A549 (cell line): ENCODE measurements around the gene KCNQ1. TPM values are rescaled to one million over a fixed set of nuclear protein-coding genes. Genes with fewer than 3 reads are reported as not detected.

ENCODE experiments used
- ATAC-seq, 2 experiments: fragments of 200-7000 bp in 1 of 2; fragments of >200 bp in 1 of 2; cut with Nextera tagmentation in 1 of 2; cut with Tn5 transposase in 1 of 2; 3 replicates each; pipeline versions ENCODE4 v1.8.0 to v1.9.1; 2018 to 2020; ENCODE audit warnings: mild to moderate bottlenecking in 1 of 2, moderate library complexity in 1 of 2
- CTCF ChIA-PET: fragments of 300-600 bp; sonication (Branson Sonifier 250); formaldehyde crosslinking; extraction: SDS; loops from one replicate; lab custom pipeline; 2021; ENCODE audit warnings: antibody characterized with exemption, inconsistent platforms; lab: Yijun Ruan, JAX
- POLR2A ChIA-PET: fragments of 350-600 bp; formaldehyde crosslinking; extraction: SDS; loops from one replicate; lab custom pipeline; 2021; ENCODE audit warnings: antibody characterized with exemption, inconsistent platforms; lab: Yijun Ruan, JAX
- DNase-seq, 2 experiments: peaks; one replicate each; pipeline versions ENCODE4 v3.0.0 to v3.0.0-alpha.2; 2011 to 2016; ENCODE audit warnings: low read depth in 1 of 2, low spot score in 1 of 2
- FAIRE-seq: peaks from 2 replicates; lab custom pipeline; 2011; peaks lifted over from hg19 to GRCh38; lab: Jason Lieb, UNC
- H3K27ac ChIP-seq, 2 experiments: fragments of >200 bp; sonication (Bioruptor Twin); formaldehyde crosslinking; 3 replicates each; pipeline ENCODE4 v1.5.1; 2016 to 2017
- H3K4me1 ChIP-seq: fragments of >200 bp; sonication (Bioruptor Twin); formaldehyde crosslinking; 3 replicates; pipeline ENCODE4 v1.6.1; 2016
- H3K4me2 ChIP-seq: fragments of >200 bp; sonication (Bioruptor Twin); formaldehyde crosslinking; 3 replicates; pipeline ENCODE4 v1.6.1; 2016
- H3K4me3 ChIP-seq: fragments of >200 bp; sonication (Bioruptor Twin); formaldehyde crosslinking; 3 replicates; pipeline ENCODE4 v1.5.1; 2016
- H3K9me3 ChIP-seq: fragments of >200 bp; sonication (Bioruptor Twin); formaldehyde crosslinking; 3 replicates; pipeline ENCODE4 v1.6.1; 2016
- CEBPB ChIP-seq, 2 experiments: fragments of >200 bp in 1 of 2; sonication (Bioruptor Twin) in 1 of 2; formaldehyde crosslinking in 1 of 2; IDR thresholded peaks; 2 replicates each; pipeline ENCODE4 v1.6.1; 2012 to 2016
- CHD4 ChIP-seq: fragments of 200-600 bp; sonication (generic); IDR thresholded peaks from 2 replicates; pipeline ENCODE4 v1.6.1; 2016; ENCODE audit warnings: antibody characterized with exemption, mild to moderate bottlenecking, borderline replicate concordance
- EHMT2 ChIP-seq: fragments of 200-600 bp; sonication (generic); IDR thresholded peaks from 2 replicates; pipeline ENCODE4 v1.6.1; 2016; ENCODE audit warnings: antibody characterized with exemption, low read depth, mild to moderate bottlenecking, moderate library complexity
- ESRRA ChIP-seq: fragments of 150-350 bp; IDR thresholded peaks from 2 replicates; pipeline ENCODE4 v1.6.1; 2014; ENCODE audit warnings: mild to moderate bottlenecking, low read length, borderline replicate concordance
- FOSL2 ChIP-seq, 2 experiments: fragments of 450-650 bp in 1 of 2; fragments of >200 bp in 1 of 2; sonication (Bioruptor Twin) in 1 of 2; formaldehyde crosslinking; IDR thresholded peaks; 2 replicates each; pipeline versions ENCODE4 v1.5.0 to v1.6.1; 2016 to 2020; ENCODE audit warnings: mild to moderate bottlenecking in 1 of 2, moderate library complexity in 1 of 2
- HOXB13 ChIP-seq: fragments of 250-450 bp; sonication (Bioruptor Pico); IDR thresholded peaks from 2 replicates; pipeline ENCODE4 v1.5.0; 2020; ENCODE audit warnings: low read depth, mild to moderate bottlenecking, moderate library complexity
- KDM1A ChIP-seq: fragments of 200-600 bp; sonication (generic); IDR thresholded peaks from 2 replicates; pipeline ENCODE4 v1.6.1; 2016; ENCODE audit warnings: low read depth, mild to moderate bottlenecking
- KDM5A ChIP-seq: fragments of 200-600 bp; sonication (generic); IDR thresholded peaks from 2 replicates; pipeline ENCODE4 v1.6.1; 2016; ENCODE audit warnings: antibody characterized with exemption, mild to moderate bottlenecking
- MYC ChIP-seq: IDR thresholded peaks from 2 replicates; pipeline ENCODE4 v1.6.1; 2012; ENCODE audit warnings: mild to moderate bottlenecking, inconsistent platforms, low read length, improper control_type of control experiment, borderline replicate concordance
- NR3C1 ChIP-seq: fragments of >200 bp; sonication (Bioruptor Twin); formaldehyde crosslinking; IDR thresholded peaks from 3 replicates; pipeline ENCODE4 v1.6.1; 2017
- PHF8 ChIP-seq: fragments of 200-600 bp; sonication (generic); IDR thresholded peaks from 2 replicates; pipeline ENCODE4 v1.6.1; 2016; ENCODE audit warnings: low read depth, mild to moderate bottlenecking, antibody characterized with exemption, moderate library complexity, borderline replicate concordance
- POLR2A ChIP-seq: IDR thresholded peaks from 2 replicates; pipeline ENCODE4 v1.6.1; 2012; ENCODE audit warnings: mild to moderate bottlenecking, low read length
- RAD21 ChIP-seq, 2 experiments: fragments of >200 bp in 1 of 2; sonication (Bioruptor Twin) in 1 of 2; formaldehyde crosslinking in 1 of 2; IDR thresholded peaks in 1 of 2; conservative IDR thresholded peaks in 1 of 2; 2 replicates in 1 of 2; 3 replicates in 1 of 2; pipeline ENCODE4 v1.6.1; 2012 to 2018; ENCODE audit warnings: inconsistent platforms in 1 of 2
- RNF2 ChIP-seq: fragments of 200-600 bp; sonication (generic); IDR thresholded peaks from 2 replicates; pipeline ENCODE4 v1.6.1; 2016; ENCODE audit warnings: low read depth, mild to moderate bottlenecking, antibody characterized with exemption, moderate library complexity, borderline replicate concordance
- SREBF2 ChIP-seq: fragments of 450-650 bp; IDR thresholded peaks from 2 replicates; pipeline ENCODE4 v1.6.1; 2014; ENCODE audit warnings: mild to moderate bottlenecking, moderate library complexity
- ZFP36 ChIP-seq: fragments of 450-650 bp; IDR thresholded peaks from 2 replicates; pipeline ENCODE4 v1.6.1; 2014; ENCODE audit warnings: borderline replicate concordance; ENCODE audit not compliant: partially characterized antibody
- ZSCAN20 ChIP-seq: fragments of 250-450 bp; sonication (Bioruptor Pico); IDR thresholded peaks from 2 replicates; pipeline ENCODE4 v1.8.0; 2022; ENCODE audit warnings: mild to moderate bottlenecking, moderate library complexity
- WGBS: methylation state at CpG from one replicate; pipeline ENCODE4 v1.1.6; 2017; ENCODE audit errors: missing lambda C conversion rate; 5-methylcytosine and 5-hydroxymethylcytosine counted together
- polyA plus RNA-seq, 4 experiments: library from polyadenylated mRNA; depleted of rRNA in 3 of 4; stranded (reverse); fragments of >200 nt; fragmentation: RNase III in 1 of 4; extraction: RNeasy Plus Mini Kit Qiagen cat#74134 plus additional on column Dnase treatment in 1 of 4; gene quantifications; 2 replicates in 3 of 4; 3 replicates in 1 of 4; pipeline ENCODE4 v1.2.3, GENCODE V29; 2011 to 2017
- TF ChIP-seq, protein P1 (sequence below): fragments of >200 bp; sonication (Bioruptor Twin); formaldehyde crosslinking; IDR thresholded peaks from 3 replicates; pipeline ENCODE4 v1.5.1; 2016
- TF ChIP-seq, protein P2 (sequence below): fragments of 250-450 bp; sonication (Bioruptor Pico); IDR thresholded peaks from 2 replicates; pipeline ENCODE4 v1.5.0; 2020; ENCODE audit warnings: low read depth, mild to moderate bottlenecking, moderate library complexity
- TF ChIP-seq, protein P3 (sequence below): fragments of 200-600 bp; sonication (generic); IDR thresholded peaks from 2 replicates; pipeline ENCODE4 v1.6.1; 2016; ENCODE audit warnings: antibody characterized with exemption, mild to moderate bottlenecking, moderate library complexity
- TF ChIP-seq, protein P4 (sequence below): IDR thresholded peaks from 2 replicates; pipeline ENCODE4 v1.6.1; 2012
- TF ChIP-seq, protein P5 (sequence below): fragments of >200 bp; sonication (Bioruptor Twin); formaldehyde crosslinking; IDR thresholded peaks from 2 replicates; pipeline ENCODE4 v1.6.1; 2016
- TF ChIP-seq, protein P6 (sequence below): fragments of >200 bp; sonication (Bioruptor Twin); formaldehyde crosslinking; IDR thresholded peaks from 3 replicates; pipeline ENCODE4 v1.6.1; 2016

Gene KCNQ1
- polyA plus RNA-seq, 2 of the 4 experiments (the other 2 are of a cell fraction): 0.14 to 0.17 TPM

DNA sequence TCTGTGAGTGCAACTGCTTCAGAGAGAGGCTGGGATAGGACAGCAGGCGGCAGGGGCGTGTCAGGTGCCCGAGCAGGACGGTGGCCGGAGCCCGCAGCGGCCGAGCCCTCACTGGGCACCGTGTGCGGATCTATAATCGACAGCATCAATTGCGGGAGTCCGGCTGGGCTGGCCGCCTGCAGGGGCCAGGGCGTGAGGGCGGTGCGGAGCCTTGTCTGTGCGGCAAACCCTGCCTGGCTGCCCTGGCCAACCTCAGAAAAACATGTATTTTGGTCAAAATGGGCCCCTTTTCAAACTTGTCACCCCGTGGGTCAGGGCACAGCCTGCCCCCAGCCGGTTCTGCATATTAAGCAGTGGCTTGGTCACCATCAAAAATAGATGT lies 346.3 kb downstream of the KCNQ1 start:
- H3K4me3 ChIP-seq: no peak overlapping the region
- CTCF ChIA-PET: no interaction called here
- 85% methylated on average over 20 of the region's 20 CpGs for WGBS
- H3K4me2 ChIP-seq: no peak overlapping the region
- POLR2A ChIA-PET: no interaction called here
- no peaks in the 10 kb centered on the region for H3K4me1 ChIP-seq
- ATAC-seq: no peak
- TF ChIP-seq, protein P1, sequence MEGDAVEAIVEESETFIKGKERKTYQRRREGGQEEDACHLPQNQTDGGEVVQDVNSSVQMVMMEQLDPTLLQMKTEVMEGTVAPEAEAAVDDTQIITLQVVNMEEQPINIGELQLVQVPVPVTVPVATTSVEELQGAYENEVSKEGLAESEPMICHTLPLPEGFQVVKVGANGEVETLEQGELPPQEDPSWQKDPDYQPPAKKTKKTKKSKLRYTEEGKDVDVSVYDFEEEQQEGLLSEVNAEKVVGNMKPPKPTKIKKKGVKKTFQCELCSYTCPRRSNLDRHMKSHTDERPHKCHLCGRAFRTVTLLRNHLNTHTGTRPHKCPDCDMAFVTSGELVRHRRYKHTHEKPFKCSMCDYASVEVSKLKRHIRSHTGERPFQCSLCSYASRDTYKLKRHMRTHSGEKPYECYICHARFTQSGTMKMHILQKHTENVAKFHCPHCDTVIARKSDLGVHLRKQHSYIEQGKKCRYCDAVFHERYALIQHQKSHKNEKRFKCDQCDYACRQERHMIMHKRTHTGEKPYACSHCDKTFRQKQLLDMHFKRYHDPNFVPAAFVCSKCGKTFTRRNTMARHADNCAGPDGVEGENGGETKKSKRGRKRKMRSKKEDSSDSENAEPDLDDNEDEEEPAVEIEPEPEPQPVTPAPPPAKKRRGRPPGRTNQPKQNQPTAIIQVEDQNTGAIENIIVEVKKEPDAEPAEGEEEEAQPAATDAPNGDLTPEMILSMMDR: no peak
- no peak for TF ChIP-seq CHD4
- no peak for TF ChIP-seq RAD21 (conservative IDR thresholded peaks at IDR 0.05 in 1 of 2, IDR thresholded peaks at IDR 0.05 in 1 of 2)
- TF ChIP-seq RNF2: no peak
- no peak for TF ChIP-seq NR3C1
- TF ChIP-seq, protein P2, sequence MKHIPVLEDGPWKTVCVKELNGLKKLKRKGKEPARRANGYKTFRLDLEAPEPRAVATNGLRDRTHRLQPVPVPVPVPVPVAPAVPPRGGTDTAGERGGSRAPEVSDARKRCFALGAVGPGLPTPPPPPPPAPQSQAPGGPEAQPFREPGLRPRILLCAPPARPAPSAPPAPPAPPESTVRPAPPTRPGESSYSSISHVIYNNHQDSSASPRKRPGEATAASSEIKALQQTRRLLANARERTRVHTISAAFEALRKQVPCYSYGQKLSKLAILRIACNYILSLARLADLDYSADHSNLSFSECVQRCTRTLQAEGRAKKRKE (CRISPR knock-in tag): no peak
- TF ChIP-seq HOXB13 (CRISPR knock-in tag): no peak
- TF ChIP-seq, all 56 proteins: peak for 0
- H3K27ac ChIP-seq: no peak overlapping the region
- DNase-seq (no peak), FAIRE-seq (no peak)
- no peaks in the 10 kb centered on the region for H3K9me3 ChIP-seq

DNA sequence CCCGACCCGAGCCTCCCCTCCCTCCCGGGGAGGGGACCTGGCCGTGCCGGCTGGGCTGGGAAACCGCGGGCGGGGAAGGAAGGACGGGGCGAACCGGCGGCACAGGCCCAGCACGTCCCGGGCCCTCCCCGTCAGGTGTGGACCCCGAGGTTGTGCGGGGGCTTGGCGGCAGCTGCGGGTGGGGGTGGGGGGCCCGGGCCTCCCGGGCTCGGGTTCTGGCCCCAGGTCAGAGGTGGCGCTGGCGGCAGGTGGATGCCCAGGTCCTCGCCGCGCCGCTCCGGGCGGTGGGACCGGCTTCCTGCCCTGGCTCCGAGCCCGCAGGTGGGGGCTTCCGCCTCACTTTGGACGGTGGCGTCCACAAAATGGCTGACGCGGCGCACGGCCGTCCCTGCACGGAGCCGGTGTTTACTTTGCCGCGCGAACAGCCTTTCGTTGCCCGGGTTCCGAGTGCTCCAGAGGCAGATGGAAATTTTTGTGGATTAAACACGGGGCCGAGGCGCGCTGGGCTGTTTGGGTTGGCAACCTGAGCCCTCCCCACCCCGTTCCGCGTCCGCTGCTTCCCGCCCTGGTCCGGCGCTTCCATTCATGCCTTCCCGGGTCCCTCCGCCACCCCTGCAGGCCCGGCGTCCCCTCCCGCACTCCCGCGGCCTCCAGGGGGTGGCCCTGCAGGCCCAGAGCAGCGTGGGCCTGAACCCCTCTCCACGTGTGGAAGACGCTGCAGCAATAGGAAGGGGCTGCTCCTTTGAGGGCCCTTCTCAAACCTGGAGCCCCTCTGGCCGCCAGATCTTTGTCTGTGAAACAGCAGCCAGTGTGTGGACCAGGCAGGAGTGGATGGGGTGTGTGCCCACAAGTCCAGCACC lies 346.9 kb downstream of the KCNQ1 start:
- WGBS: 56% methylated on average over 36 of the region's 71 CpGs

More for the DNA sequence above, 346.9 kb downstream of the KCNQ1 start:
- ChIA-PET CTCF (no interaction called here), POLR2A (no interaction called here)
- ATAC-seq (no peak), FAIRE-seq (no peak), DNase-seq (no peak)
- TF ChIP-seq, protein P3, sequence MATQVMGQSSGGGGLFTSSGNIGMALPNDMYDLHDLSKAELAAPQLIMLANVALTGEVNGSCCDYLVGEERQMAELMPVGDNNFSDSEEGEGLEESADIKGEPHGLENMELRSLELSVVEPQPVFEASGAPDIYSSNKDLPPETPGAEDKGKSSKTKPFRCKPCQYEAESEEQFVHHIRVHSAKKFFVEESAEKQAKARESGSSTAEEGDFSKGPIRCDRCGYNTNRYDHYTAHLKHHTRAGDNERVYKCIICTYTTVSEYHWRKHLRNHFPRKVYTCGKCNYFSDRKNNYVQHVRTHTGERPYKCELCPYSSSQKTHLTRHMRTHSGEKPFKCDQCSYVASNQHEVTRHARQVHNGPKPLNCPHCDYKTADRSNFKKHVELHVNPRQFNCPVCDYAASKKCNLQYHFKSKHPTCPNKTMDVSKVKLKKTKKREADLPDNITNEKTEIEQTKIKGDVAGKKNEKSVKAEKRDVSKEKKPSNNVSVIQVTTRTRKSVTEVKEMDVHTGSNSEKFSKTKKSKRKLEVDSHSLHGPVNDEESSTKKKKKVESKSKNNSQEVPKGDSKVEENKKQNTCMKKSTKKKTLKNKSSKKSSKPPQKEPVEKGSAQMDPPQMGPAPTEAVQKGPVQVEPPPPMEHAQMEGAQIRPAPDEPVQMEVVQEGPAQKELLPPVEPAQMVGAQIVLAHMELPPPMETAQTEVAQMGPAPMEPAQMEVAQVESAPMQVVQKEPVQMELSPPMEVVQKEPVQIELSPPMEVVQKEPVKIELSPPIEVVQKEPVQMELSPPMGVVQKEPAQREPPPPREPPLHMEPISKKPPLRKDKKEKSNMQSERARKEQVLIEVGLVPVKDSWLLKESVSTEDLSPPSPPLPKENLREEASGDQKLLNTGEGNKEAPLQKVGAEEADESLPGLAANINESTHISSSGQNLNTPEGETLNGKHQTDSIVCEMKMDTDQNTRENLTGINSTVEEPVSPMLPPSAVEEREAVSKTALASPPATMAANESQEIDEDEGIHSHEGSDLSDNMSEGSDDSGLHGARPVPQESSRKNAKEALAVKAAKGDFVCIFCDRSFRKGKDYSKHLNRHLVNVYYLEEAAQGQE: no peak
- TF ChIP-seq CEBPB (IDR thresholded peaks at IDR 0.05): no peak
- TF ChIP-seq ESRRA: no peak
- TF ChIP-seq FOSL2 (IDR thresholded peaks at IDR 0.05): no peak
- TF ChIP-seq FOSL2 (CRISPR knock-in tag; IDR thresholded peaks at IDR 0.05): no peak
- TF ChIP-seq EHMT2: no peak
- no peak for TF ChIP-seq MYC
- no peak for TF ChIP-seq ZSCAN20
- TF ChIP-seq PHF8: no peak
- no peak for TF ChIP-seq NR3C1
- TF ChIP-seq POLR2A: no peak
- no peak for TF ChIP-seq KDM5A
- TF ChIP-seq CHD4: no peak
- no peak for TF ChIP-seq SREBF2
- TF ChIP-seq, protein P4, sequence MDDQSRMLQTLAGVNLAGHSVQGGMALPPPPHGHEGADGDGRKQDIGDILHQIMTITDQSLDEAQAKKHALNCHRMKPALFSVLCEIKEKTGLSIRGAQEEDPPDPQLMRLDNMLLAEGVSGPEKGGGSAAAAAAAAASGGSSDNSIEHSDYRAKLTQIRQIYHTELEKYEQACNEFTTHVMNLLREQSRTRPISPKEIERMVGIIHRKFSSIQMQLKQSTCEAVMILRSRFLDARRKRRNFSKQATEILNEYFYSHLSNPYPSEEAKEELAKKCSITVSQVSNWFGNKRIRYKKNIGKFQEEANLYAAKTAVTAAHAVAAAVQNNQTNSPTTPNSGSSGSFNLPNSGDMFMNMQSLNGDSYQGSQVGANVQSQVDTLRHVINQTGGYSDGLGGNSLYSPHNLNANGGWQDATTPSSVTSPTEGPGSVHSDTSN: no peak
- TF ChIP-seq ZFP36: no peak
- TF ChIP-seq, protein P5, sequence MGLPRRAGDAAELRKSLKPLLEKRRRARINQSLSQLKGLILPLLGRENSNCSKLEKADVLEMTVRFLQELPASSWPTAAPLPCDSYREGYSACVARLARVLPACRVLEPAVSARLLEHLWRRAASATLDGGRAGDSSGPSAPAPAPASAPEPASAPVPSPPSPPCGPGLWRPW: no peak
- TF ChIP-seq, protein P6, sequence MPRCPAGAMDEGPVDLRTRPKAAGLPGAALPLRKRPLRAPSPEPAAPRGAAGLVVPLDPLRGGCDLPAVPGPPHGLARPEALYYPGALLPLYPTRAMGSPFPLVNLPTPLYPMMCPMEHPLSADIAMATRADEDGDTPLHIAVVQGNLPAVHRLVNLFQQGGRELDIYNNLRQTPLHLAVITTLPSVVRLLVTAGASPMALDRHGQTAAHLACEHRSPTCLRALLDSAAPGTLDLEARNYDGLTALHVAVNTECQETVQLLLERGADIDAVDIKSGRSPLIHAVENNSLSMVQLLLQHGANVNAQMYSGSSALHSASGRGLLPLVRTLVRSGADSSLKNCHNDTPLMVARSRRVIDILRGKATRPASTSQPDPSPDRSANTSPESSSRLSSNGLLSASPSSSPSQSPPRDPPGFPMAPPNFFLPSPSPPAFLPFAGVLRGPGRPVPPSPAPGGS: no peak
- TF ChIP-seq HOXB13 (CRISPR knock-in tag): no peak
- no peak for TF ChIP-seq KDM1A
- Histone ChIP-seq H3K9me3 (no peaks in the 10 kb centered on the region), H3K27ac (no peak overlapping the region), H3K4me3 (no peak overlapping the region), H3K4me1 (no peaks in the 10 kb centered on the region), H3K4me2 (no peak overlapping the region)
